GM21576 (cell line): ENCODE results near the gene HOXB6.

Experiments used
- ATAC-seq: cut with Tn5 transposase; IDR thresholded peaks from one replicate; pipeline ENCODE4 v1.9.1; 2021; ENCODE audit warnings: mild to moderate bottlenecking, moderate library complexity; ENCODE audit not compliant: unreplicated experiment

The HOXB6 gene

GRCh38 chr17:48583708-48584222 lies 21.0 kb downstream of the HOXB6 start:
- ATAC-seq = no peak

- ATAC-seq = no peak
These were observed 22.1 kb downstream of the HOXB6 start for GRCh38 chr17:48582750-48583069.

GRCh38 chr17:48579760-48580554 lies 24.8 kb downstream of the HOXB6 start:
- no peak for ATAC-seq

GRCh38 chr17:48579471-48579759 lies 25.4 kb downstream of the HOXB6 start:
- ATAC-seq = no peak

- ATAC-seq = peak; percentile 11
These were observed 25.9 kb downstream of the HOXB6 start for GRCh38 chr17:48578616-48579470.

GRCh38 chr17:48577946-48578615 lies 26.7 kb downstream of the HOXB6 start, which contains the start of gene HOXB4:
HOXB4 (minus strand) TSS chr17:48578350; CDS start chr17:48578319, 31 bp downstream.
- peak; percentile 49 for ATAC-seq

- ATAC-seq = no peak
These were observed 27.3 kb downstream of the HOXB6 start for GRCh38 chr17:48577330-48577945.

- no peak for ATAC-seq
These were observed 28.1 kb downstream of the HOXB6 start for GRCh38 chr17:48576479-48577309.

GRCh38 chr17:48575673-48576478 lies 28.9 kb downstream of the HOXB6 start:
- ATAC-seq = no peak

GRCh38 chr17:48575066-48575582 lies 29.7 kb downstream of the HOXB6 start:
- ATAC-seq = no peak

- ATAC-seq = no peak
These were observed 30.2 kb downstream of the HOXB6 start for GRCh38 chr17:48574505-48575065.

GRCh38 chr17:48571826-48572417 lies 32.9 kb downstream of the HOXB6 start:
- ATAC-seq = no peak

GRCh38 chr17:48571024-48571818 lies 33.6 kb downstream of the HOXB6 start:
- no peak for ATAC-seq

- no peak for ATAC-seq
These were observed 34.3 kb downstream of the HOXB6 start for GRCh38 chr17:48570325-48571023.

- no peak for ATAC-seq
These were observed 35.0 kb downstream of the HOXB6 start for GRCh38 chr17:48569674-48570324.

- ATAC-seq = no peak
These were observed 35.6 kb downstream of the HOXB6 start for GRCh38 chr17:48569240-48569582.
